Nephron progenitor cell (in vitro differentiated cells): ENCODE data around the gene LONP1.
A peak's percentile ranks its signal among the peaks of the same experiment; 100 is the strongest.

Experiments used
- DNase-seq: peaks from one replicate; pipeline ENCODE4 v3.0.0; 2021
- H3K27ac Mint-ChIP-seq: 2 replicates; pipeline ENCODE4 v1.8.0; 2021; ENCODE audit warnings: mild to moderate bottlenecking, moderate library complexity, mixed read lengths
- H3K27me3 Mint-ChIP-seq: 2 replicates; pipeline ENCODE4 v1.8.0; 2021; ENCODE audit warnings: mild to moderate bottlenecking, low read depth, mixed read lengths; ENCODE audit not compliant: poor library complexity
- H3K36me3 Mint-ChIP-seq: 2 replicates; pipeline ENCODE4 v1.8.0; 2021; ENCODE audit warnings: low read depth, mixed read lengths
- H3K4me1 Mint-ChIP-seq: 2 replicates; pipeline ENCODE4 v1.8.0; 2021; ENCODE audit warnings: mixed read lengths
- H3K4me3 Mint-ChIP-seq: 2 replicates; pipeline ENCODE4 v1.8.0; 2021; ENCODE audit warnings: mild to moderate bottlenecking, moderate library complexity, mixed read lengths
- H3K9me3 Mint-ChIP-seq: 2 replicates; pipeline ENCODE4 v1.8.0; 2021; ENCODE audit warnings: mild to moderate bottlenecking, moderate library complexity, mixed read lengths
- TF ChIP-seq, protein P1 (sequence below): fragments of 200-600 bp; sonication (generic); IDR thresholded peaks from 2 replicates; pipeline ENCODE4 v1.5.0; 2021; ENCODE audit warnings: antibody characterized with exemption

LONP1 gene

DNA sequence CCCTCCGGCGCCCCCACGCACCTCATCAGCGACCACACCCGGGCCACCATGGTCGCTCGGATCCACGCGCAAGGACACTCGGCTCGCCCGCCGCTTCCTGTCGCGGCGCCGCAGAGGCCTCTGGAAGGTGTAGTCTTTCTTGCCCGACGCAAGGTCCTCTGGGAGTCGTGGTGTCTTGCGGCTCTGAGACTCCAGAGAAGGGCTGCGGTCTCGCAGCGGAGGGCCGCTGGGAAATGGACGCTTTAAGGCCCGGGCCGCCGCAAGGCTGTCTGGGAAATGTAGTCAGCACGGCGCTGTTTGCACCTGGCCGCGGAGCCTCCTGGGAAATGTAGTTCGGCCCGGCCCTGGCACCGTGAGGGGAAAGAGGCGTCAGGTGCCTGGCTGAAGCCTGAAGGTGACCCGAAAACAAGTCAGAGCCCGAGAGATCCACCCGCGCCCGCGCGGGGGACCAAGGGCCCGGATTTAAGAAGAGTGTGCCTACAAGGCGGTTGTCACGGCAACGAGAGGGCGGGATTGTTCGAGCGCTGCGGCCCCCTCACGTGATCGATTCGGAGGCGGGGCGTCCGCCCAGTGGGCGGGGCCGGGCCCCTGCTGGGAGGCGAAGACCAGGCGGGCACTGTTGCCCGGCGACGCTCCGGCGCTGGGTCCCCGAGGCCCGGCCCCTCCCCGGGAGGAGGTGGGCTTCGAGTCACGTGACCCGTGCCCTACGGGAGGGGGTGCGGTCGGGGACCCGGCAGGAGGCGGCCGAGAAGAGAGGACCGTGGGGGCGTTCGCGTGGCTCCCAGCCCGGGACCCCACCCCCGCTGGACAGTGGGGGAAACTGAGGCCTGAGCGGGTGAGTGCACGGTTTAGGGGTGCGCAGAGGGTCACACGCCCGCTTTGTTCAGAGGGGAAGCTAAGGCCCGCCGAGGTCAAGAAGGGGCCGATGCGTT is 39.2 kb downstream of the LONP1 start, which contains the start of the genes HSD11B1L and MICOS13:
Gene HSD11B1L, plus strand, starts transcription at position 591 of the 932 bp plus-strand sequence. CDS start 3,806 bp downstream, outside the sequence.
Gene MICOS13, minus strand, starts transcription at position 80 of the 932 bp plus-strand sequence. Its CDS starts 30 bp downstream, at position 50.
- TF ChIP-seq, protein P1, sequence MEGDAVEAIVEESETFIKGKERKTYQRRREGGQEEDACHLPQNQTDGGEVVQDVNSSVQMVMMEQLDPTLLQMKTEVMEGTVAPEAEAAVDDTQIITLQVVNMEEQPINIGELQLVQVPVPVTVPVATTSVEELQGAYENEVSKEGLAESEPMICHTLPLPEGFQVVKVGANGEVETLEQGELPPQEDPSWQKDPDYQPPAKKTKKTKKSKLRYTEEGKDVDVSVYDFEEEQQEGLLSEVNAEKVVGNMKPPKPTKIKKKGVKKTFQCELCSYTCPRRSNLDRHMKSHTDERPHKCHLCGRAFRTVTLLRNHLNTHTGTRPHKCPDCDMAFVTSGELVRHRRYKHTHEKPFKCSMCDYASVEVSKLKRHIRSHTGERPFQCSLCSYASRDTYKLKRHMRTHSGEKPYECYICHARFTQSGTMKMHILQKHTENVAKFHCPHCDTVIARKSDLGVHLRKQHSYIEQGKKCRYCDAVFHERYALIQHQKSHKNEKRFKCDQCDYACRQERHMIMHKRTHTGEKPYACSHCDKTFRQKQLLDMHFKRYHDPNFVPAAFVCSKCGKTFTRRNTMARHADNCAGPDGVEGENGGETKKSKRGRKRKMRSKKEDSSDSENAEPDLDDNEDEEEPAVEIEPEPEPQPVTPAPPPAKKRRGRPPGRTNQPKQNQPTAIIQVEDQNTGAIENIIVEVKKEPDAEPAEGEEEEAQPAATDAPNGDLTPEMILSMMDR, result no peak
- Mint-ChIP-seq H3K4me3 (peak within 1 kb of the TSS; percentile 91), H3K36me3 (no peaks in the 10 kb centered on the region), H3K9me3 (no peaks in the 10 kb centered on the region), H3K27me3 (peaks cover 4% of the 10 kb centered on the region), H3K4me1 (peaks cover 33% of the 10 kb centered on the region), H3K27ac (peak within 1 kb of the TSS; percentile 99)
- peak; percentile 99 for DNase-seq

DNA sequence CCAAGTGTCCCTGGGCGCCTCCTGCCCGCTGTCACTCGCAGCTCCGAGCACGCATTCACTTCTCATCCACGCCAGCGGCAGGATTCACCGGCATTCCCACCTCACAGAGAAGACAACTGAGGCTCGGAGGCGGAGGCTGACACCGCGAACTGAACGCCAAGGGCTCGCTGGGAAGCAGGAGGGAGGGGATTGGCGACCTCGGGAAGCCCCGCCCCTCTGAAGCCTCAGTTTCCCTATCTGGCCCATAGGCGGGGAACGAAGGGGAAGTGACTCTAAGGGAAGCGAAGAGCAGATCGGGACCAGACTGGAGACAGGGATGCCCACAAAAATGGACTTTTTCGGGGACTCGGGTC is 39.9 kb downstream of the LONP1 start:
- H3K9me3 Mint-ChIP-seq, result no peaks in the 10 kb centered on the region
- peaks cover 4% of the 10 kb centered on the region for H3K27me3 Mint-ChIP-seq
- H3K27ac Mint-ChIP-seq, result no peak overlapping the region
- TF ChIP-seq, protein P1, result no peak
- DNase-seq, result peak; percentile 36
- peak overlapping the region; percentile 91 for H3K4me3 Mint-ChIP-seq
- peaks cover 33% of the 10 kb centered on the region for H3K4me1 Mint-ChIP-seq
- H3K36me3 Mint-ChIP-seq, result no peaks in the 10 kb centered on the region

DNA sequence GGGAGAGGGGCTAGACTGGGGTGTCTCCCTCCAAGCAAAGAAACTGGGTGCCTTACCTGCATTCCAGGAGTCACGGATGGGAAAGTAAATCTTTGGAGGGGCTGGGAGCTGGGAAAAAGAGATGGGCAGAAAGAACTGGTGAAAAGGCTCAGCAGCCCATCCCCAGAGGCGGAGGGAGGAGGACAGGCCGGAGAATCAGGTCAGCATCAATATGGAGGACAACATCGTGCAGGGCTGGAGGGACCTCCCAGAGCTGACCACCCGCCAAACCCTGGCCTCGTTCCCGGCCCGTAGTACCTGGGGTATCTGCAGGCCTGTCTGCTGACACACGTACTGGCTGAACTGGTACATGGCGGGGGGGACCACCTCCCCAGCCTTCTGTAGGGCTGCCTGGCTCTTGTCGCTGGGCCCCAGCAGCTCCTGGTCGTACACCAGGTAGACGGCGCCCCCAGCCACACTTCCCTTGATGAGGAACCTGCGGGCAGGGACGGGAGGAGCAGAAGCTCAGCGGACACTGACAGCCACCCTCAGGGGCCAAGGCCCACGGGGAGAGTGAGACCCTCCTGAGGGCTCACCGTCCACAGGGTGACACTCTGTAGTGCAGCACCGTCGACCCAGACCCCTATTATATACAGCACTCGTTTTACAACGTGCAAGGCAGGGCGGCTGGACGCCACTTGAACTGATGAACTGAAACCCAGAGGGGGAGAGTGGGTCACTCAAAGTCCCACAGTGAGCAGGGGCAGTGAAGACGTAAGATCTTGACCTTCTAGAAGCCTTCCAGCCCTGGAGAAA is 40.5 kb downstream of the LONP1 start:
- Mint-ChIP-seq H3K4me1 (peaks cover 33% of the 10 kb centered on the region), H3K27me3 (peaks cover 4% of the 10 kb centered on the region), H3K36me3 (no peaks in the 10 kb centered on the region), H3K4me3 (peak overlapping the region; percentile 91), H3K27ac (no peak overlapping the region), H3K9me3 (no peaks in the 10 kb centered on the region)
- no peak for DNase-seq
- TF ChIP-seq, protein P1, result no peak

DNA sequence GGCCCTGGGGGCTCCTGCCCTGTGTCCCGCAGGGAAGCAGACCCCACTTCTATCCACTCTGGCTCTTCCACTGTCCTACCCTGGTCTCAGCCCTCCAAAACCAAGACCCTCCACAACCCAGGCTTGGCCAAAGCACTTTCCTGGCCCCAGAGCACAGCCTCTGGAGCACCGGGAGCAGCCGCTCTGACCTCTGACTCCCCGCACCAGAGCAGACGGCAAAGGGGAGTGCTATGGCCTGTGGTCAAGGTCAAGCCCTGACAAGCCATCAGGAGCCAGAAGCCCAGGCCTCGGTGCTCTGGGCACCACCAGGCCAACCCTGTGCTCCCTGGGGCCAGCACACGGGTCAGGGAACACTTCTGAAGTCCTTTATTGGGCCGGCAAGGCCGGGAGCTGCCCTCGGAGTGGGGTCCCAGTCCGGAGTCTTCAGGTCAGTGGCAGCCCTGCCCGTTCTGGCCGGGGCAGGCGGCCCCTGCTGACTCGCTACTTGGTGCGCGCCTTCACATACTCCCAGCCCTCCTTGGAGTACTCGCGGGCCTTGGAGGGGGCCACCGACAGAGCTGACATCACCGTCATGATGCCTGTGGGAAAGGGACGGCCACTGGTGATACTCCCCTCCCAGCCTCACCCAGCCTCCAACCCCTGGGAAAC is 41.8 kb downstream of the LONP1 start:
- Mint-ChIP-seq H3K4me1 (peaks cover 31% of the 10 kb centered on the region), H3K36me3 (peaks cover 8% of the 10 kb centered on the region), H3K4me3 (no peak overlapping the region), H3K9me3 (no peaks in the 10 kb centered on the region), H3K27ac (no peak overlapping the region), H3K27me3 (peaks cover 2% of the 10 kb centered on the region)
- TF ChIP-seq, protein P1, result no peak
- DNase-seq, result no peak

DNA sequence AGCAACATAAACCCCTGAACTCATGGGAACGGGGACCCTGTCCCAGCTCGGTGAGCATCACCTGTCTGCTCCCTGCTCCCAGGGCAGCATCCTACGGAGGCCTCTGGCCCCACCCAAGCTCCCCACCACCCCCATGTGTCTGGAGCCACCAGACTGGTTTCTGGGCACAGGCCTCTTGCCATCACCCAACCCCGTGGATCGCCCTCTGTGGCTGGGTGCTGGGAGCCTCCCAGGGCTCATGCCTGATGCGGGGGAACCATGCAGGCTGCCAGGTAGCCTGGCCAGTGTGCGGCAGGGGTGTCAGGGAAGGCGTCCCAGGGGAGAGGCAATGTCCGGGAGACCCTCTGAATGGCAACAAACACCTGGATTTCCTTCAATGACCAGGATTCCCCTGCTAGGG is 42.4 kb downstream of the LONP1 start:
- Mint-ChIP-seq H3K36me3 (peaks cover 14% of the 10 kb centered on the region), H3K27ac (no peak overlapping the region), H3K4me1 (peaks cover 29% of the 10 kb centered on the region), H3K4me3 (no peak overlapping the region), H3K27me3 (no peaks in the 10 kb centered on the region), H3K9me3 (no peaks in the 10 kb centered on the region)
- DNase-seq, result no peak
- TF ChIP-seq, protein P1, result no peak
